ENCODE data around the gene CD52. TPM values are rescaled to one million over a fixed set of nuclear protein-coding genes. Genes with fewer than 3 reads are reported as not detected.

The CD52 gene
- total RNA-seq, 1 donor from 2014 or later = 2.4 TPM

- intact Hi-C loops (cut with micrococcal nuclease) = no loop called here
- no peaks in the 10 kb centered on the region for H3K9me3 ChIP-seq (replicated peaks)
- H3K4me1 ChIP-seq = peaks cover 80% of the 10 kb centered on the region
- peak; percentile 43 for TF ChIP-seq CTCF (IDR thresholded peaks at IDR 0.05; ENCODE audit: borderline replicate concordance)
- peaks cover 10% of the 10 kb centered on the region for H3K36me3 ChIP-seq
- no peaks in the 10 kb centered on the region for H3K27me3 ChIP-seq (ENCODE audit: low read depth)
- no peak overlapping the region for H3K4me3 ChIP-seq
- no peak for DNase-seq
- peak overlapping the region; percentile 98 for H3K27ac ChIP-seq (replicated peaks)
Measured at GRCh38 chr1:26285366-26286063, 32.2 kb upstream of the CD52 start.

DNA sequence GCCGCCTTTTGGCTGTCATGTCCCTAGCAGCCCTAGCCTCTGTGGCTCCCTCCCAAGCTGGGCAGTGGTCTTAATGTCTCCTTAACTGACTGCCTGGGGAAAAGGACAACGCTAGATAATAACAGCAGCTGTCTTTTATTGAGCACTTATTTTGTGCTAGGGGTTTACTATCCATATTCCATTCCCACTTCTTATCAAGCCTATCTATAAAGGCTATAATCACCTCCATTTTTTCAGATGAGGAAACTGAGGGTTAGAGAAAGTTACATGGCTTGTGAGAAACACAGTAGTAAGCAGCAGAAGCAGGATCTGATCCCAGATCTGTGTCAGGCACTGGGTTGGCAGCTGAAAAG is 31.7 kb upstream of the CD52 start:
- no peaks in the 10 kb centered on the region for H3K27me3 ChIP-seq (ENCODE audit: low read depth)
- peaks cover 8% of the 10 kb centered on the region for H3K36me3 ChIP-seq
- no peak overlapping the region for H3K4me3 ChIP-seq
- no peak for DNase-seq
- intact Hi-C loops (cut with micrococcal nuclease) = no loop called here
- peak overlapping the region; percentile 98 for H3K27ac ChIP-seq (replicated peaks)
- TF ChIP-seq CTCF (IDR thresholded peaks at IDR 0.05; ENCODE audit: borderline replicate concordance) = no peak
- no peaks in the 10 kb centered on the region for H3K9me3 ChIP-seq (replicated peaks)
- peaks cover 77% of the 10 kb centered on the region for H3K4me1 ChIP-seq

- peak overlapping the region; percentile 98 for H3K27ac ChIP-seq (replicated peaks)
- intact Hi-C loops (cut with micrococcal nuclease) = no loop called here
- peak; percentile 67 for DNase-seq
- peaks cover 73% of the 10 kb centered on the region for H3K4me1 ChIP-seq
- no peak for TF ChIP-seq CTCF (IDR thresholded peaks at IDR 0.05; ENCODE audit: borderline replicate concordance)
- H3K9me3 ChIP-seq (replicated peaks) = no peaks in the 10 kb centered on the region
- no peak overlapping the region for H3K4me3 ChIP-seq
- H3K27me3 ChIP-seq (ENCODE audit: low read depth) = no peaks in the 10 kb centered on the region
- H3K36me3 ChIP-seq = no peaks in the 10 kb centered on the region
Measured at GRCh38 chr1:26287033-26287711, 30.6 kb upstream of the CD52 start.

DNA sequence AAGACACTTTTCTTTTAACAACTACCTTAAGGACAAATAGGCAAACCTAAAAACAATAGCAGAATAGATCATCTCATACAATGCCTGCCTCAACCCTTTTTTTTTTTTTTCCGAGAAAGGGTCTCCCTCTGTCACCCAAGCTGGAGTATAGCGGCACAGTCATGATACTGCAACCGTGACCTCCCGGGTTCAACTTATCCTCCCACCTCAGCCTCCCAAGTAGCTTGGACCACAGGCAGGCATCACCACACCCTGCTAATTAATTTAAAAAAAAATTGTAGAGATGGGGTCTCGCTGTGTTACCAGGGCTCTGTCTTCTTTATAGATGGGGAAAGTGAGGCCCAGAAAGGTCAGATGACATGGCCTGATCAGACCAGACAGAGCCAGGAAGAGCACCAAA is 29.9 kb upstream of the CD52 start:
- no peaks in the 10 kb centered on the region for H3K9me3 ChIP-seq (replicated peaks)
- intact Hi-C loops (cut with micrococcal nuclease) = no loop called here
- no peak for TF ChIP-seq CTCF (IDR thresholded peaks at IDR 0.05; ENCODE audit: borderline replicate concordance)
- no peaks in the 10 kb centered on the region for H3K27me3 ChIP-seq (ENCODE audit: low read depth)
- peaks cover 66% of the 10 kb centered on the region for H3K4me1 ChIP-seq
- DNase-seq = no peak
- no peak overlapping the region for H3K4me3 ChIP-seq
- H3K36me3 ChIP-seq = no peaks in the 10 kb centered on the region
- peak overlapping the region; percentile 98 for H3K27ac ChIP-seq (replicated peaks)

GRCh38 chr1:26288311-26288941 is 29.3 kb upstream of the CD52 start:
- no peak for TF ChIP-seq CTCF (IDR thresholded peaks at IDR 0.05; ENCODE audit: borderline replicate concordance)
- no peak for DNase-seq
- intact Hi-C loops (cut with micrococcal nuclease) = no loop called here
- no peaks in the 10 kb centered on the region for H3K27me3 ChIP-seq (ENCODE audit: low read depth)
- H3K27ac ChIP-seq (replicated peaks) = peak overlapping the region; percentile 98
- H3K9me3 ChIP-seq (replicated peaks) = no peaks in the 10 kb centered on the region
- peaks cover 64% of the 10 kb centered on the region for H3K4me1 ChIP-seq
- H3K36me3 ChIP-seq = no peaks in the 10 kb centered on the region
- no peak overlapping the region for H3K4me3 ChIP-seq
